Activated naive CD4-positive, alpha-beta T cell treated with anti-CD3 and anti-CD28 coated beads, Interleukin-2, amount 10 ng/mL, durations not matched to agents 7 days and 5 days (primary cell): ENCODE measurements around the gene RPTOR.
"Not testable (repeated sequence)": the region's sequence is repeated elsewhere in the genome, so short reads cannot be mapped to it uniquely, and the experiment has no call there.

Experiments
- CTCF ChIA-PET: fragments of 350-600 bp; sonication (Branson Sonifier 250); formaldehyde crosslinking; loops from one replicate; lab custom pipeline; 2021; ENCODE audit warnings: antibody characterized with exemption; lab: Charles Lee
- DNase-seq: peaks from one replicate; pipeline ENCODE4 v3.0.0-alpha.2; 2020
- H3K27ac Mint-ChIP-seq: one replicate; pipeline ENCODE4 v1.8.0; 2021; ENCODE audit warnings: mild to moderate bottlenecking, moderate library complexity, mixed read lengths
- H3K27me3 Mint-ChIP-seq: one replicate; pipeline ENCODE4 v1.8.0; 2021; ENCODE audit warnings: mild to moderate bottlenecking, mixed read lengths
- H3K36me3 Mint-ChIP-seq: one replicate; pipeline ENCODE4 v1.8.0; 2021; ENCODE audit warnings: mixed read lengths
- H3K4me1 Mint-ChIP-seq: one replicate; pipeline ENCODE4 v1.8.0; 2021; ENCODE audit warnings: mixed read lengths
- H3K4me3 Mint-ChIP-seq: one replicate; pipeline ENCODE4 v1.8.0; 2021; ENCODE audit warnings: mild to moderate bottlenecking, moderate library complexity, mixed read lengths
- H3K9me3 Mint-ChIP-seq: one replicate; pipeline ENCODE4 v1.8.0; 2021; ENCODE audit warnings: mixed read lengths

The RPTOR gene

DNA sequence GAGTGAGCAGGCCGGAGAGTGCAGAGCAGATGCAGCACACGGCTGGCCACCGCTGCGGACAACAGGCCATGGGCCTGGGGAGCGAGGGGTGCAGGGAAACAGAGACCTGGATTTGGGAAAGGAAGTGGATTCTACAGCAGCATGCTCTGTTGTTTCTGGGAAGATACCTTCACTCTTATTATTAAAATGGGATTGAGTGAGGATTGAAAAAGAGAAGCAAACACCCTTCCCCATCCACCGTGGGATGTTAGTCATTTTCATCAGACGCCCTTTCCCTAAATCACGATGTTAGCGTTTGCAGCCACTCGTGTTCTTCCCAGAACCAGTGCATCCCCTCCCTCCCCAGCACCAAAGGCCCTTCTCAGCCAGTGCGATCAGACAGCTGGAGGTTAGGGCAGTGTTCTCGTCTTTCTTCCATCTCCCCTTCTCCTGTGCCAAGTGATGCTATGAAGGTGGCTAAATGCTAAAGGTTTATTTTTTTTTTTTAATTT lies 250.5 kb downstream of the RPTOR start:
- H3K4me1 Mint-ChIP-seq, result peaks cover 54% of the 10 kb centered on the region
- no peak overlapping the region for H3K4me3 Mint-ChIP-seq
- DNase-seq, result no peak
- no peaks in the 10 kb centered on the region for H3K27me3 Mint-ChIP-seq
- H3K27ac Mint-ChIP-seq, result no peak overlapping the region
- H3K9me3 Mint-ChIP-seq, result peaks cover 7% of the 10 kb centered on the region
- H3K36me3 Mint-ChIP-seq, result peaks cover 53% of the 10 kb centered on the region
- CTCF ChIA-PET, result interaction anchor here (0.7 kb wide), 1 partner anchor 154 kb away, joined by 3 read pairs; no protein-coding TSS in a partner anchor

DNA sequence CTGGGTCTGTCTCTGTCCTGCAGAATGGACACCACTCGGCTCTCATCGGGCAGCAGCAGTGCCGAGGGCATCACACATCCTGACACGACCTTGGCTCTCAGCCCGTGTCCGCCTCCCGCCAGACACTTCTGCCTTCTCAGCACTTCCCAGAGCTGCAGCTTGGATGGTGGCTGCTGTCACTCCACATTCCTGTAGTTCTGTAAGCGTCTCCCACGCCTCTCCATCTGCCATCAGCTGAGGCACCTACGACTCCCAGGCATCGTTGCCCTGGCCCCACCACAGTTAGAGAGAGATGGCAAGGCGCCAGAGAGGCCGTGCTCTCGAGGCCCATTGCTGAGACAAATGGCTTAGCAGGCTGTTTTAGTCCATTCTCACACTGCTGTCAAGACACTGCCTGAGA lies 251.1 kb downstream of the RPTOR start:
- H3K36me3 Mint-ChIP-seq, result peaks cover 49% of the 10 kb centered on the region
- H3K27me3 Mint-ChIP-seq, result no peaks in the 10 kb centered on the region
- DNase-seq, result no peak
- H3K4me1 Mint-ChIP-seq, result peaks cover 48% of the 10 kb centered on the region
- no peak overlapping the region for H3K27ac Mint-ChIP-seq
- H3K4me3 Mint-ChIP-seq, result no peak overlapping the region
- peaks cover 7% of the 10 kb centered on the region for H3K9me3 Mint-ChIP-seq
- CTCF ChIA-PET, result no interaction called here

DNA sequence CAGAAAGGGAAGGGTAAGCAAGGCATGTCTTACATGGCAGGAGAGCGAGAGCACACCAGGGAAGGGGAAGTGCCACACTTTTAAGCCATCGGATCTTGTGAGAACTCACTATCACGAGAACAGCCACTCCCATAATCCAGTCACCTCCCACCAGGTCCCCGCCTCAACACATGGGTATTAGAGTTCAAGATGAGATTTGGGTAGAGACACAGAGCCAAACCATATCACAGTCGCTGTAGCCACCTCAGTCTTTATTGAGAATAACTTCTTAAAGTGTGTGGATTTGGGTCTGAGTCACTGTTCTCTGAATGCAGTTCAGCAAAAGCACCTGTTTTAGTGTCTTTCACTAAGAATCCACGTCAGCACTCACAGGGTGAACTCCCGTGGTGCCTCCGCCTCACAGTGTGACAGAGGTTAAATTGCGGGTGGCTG lies 251.8 kb downstream of the RPTOR start:
- Mint-ChIP-seq H3K4me3 (no peak overlapping the region), H3K9me3 (peaks cover 7% of the 10 kb centered on the region), H3K36me3 (peaks cover 46% of the 10 kb centered on the region), H3K4me1 (peaks cover 41% of the 10 kb centered on the region), H3K27me3 (no peaks in the 10 kb centered on the region), H3K27ac (peak overlapping the region; percentile 59)
- peak; percentile 21 for DNase-seq
- CTCF ChIA-PET, result no interaction called here

DNA sequence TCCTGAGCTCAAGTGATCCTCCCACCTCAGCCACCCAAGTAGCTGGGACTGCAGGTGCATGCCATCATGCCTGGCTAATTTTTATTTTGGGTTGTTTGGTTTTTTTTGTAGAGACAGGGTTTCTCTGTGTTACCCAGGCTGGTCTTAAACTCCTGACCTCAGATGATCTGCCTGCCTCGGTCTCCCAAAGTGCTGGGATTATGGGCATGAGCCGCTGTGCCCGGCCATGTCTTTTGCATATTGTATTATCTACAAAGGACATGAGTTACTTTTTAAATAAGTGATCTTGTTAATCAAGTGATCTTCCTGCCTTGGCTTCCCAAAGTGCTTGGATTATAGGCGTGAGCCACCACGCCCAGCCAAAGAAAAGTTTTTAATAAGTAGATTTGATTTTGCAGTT lies 252.6 kb downstream of the RPTOR start:
- Mint-ChIP-seq H3K4me1 (peaks cover 33% of the 10 kb centered on the region), H3K36me3 (peaks cover 45% of the 10 kb centered on the region)
- H3K9me3 Mint-ChIP-seq, H3K4me3 Mint-ChIP-seq, H3K27me3 Mint-ChIP-seq, CTCF ChIA-PET, H3K27ac Mint-ChIP-seq, DNase-seq: not testable (repeated sequence)

DNA sequence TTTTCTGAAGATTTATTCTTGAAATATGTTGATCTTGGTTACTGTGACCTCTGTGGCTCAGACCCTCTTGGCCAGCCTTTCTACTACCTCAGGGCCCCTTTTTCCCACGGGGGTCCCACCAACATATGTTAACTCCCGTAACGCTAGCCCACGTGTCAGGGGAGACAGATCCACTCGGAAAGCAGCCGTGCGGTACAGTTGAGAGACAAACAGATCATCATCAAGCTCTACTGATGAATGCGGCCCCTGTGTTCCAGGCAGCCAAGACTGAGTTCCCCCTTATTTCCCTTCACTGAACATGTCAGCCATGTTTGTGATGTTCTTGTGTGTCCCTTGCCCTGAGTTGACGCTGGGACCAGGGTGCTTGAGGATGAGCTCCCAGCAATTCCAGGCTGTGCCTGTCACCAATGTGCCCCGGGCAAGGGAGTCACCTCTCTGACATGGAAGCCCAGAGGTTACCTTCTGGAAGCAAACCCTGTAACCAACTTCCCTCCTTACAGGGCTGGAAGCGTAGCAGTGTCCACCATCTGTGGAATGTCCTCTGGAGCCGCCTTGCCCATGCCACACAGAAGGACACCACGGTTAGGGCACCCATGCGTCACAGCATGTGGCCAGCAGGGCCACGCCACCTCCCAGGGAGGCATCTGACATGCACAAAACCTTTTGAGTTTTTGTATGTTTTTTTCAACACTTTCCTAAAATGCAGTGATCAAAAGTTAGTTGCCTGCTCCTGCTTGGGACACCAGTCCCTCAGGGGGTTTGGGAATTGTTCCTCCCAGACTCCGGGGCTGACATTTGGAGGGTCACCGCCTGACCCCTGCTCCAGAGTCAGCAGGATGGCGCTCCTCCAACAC lies 253.3 kb downstream of the RPTOR start:
- no peaks in the 10 kb centered on the region for H3K27me3 Mint-ChIP-seq
- H3K9me3 Mint-ChIP-seq, result peaks cover 7% of the 10 kb centered on the region
- DNase-seq, result peak; percentile 13
- peaks cover 30% of the 10 kb centered on the region for H3K4me1 Mint-ChIP-seq
- H3K27ac Mint-ChIP-seq, result no peak overlapping the region
- H3K4me3 Mint-ChIP-seq, result no peak overlapping the region
- CTCF ChIA-PET, result no interaction called here
- H3K36me3 Mint-ChIP-seq, result peaks cover 44% of the 10 kb centered on the region

DNA sequence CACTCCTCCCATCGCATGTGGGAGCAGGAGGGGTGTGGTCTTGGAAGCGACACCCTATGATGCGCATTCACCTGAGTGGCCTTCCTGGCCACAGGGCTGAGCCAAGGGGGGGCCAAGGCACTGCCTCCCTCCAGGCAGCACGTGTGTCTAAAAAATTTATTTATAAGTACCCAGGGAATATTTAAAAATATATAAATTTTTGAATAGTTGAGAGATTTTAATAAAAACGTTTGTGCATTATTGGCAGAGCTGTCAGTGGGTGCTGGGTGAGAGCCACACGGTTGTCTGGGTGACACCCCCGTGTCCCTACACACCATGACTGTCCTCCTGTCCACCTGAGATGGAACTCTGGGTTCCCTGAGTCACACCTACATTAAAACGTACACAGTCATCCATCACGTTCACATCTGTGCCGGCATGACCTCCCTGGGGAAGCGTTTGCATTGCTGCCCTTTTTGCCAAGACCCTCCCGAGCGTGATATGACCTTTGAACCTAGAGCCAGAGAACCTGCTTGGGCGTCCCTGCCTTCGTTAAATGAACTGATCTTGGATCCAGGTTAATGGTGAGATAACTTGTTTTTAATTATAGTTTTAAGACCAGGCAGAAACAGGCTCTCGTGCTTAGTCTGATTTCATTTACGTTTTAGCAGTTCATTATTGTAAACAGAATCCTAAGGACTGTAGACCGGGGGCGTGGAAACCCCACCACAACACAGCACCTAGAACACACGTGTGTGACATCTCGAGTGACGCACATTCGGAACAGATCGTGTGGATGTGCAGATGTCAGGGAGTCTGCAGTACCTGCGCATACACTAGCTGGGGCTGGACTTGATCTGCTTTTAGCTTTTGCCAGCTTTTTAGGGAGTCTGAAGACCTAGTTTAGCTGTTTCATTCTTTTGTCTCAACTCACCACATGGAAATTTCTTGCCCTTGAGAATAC lies 254.2 kb downstream of the RPTOR start:
- no peak for DNase-seq
- peaks cover 28% of the 10 kb centered on the region for H3K4me1 Mint-ChIP-seq
- peaks cover 42% of the 10 kb centered on the region for H3K36me3 Mint-ChIP-seq
- no peak overlapping the region for H3K4me3 Mint-ChIP-seq
- CTCF ChIA-PET, result interaction anchor here (1.0 kb wide), 1 partner anchor 10 kb away, joined by 3 read pairs; no protein-coding TSS in a partner anchor
- H3K27me3 Mint-ChIP-seq, result no peaks in the 10 kb centered on the region
- no peak overlapping the region for H3K27ac Mint-ChIP-seq
- peaks cover 7% of the 10 kb centered on the region for H3K9me3 Mint-ChIP-seq

DNA sequence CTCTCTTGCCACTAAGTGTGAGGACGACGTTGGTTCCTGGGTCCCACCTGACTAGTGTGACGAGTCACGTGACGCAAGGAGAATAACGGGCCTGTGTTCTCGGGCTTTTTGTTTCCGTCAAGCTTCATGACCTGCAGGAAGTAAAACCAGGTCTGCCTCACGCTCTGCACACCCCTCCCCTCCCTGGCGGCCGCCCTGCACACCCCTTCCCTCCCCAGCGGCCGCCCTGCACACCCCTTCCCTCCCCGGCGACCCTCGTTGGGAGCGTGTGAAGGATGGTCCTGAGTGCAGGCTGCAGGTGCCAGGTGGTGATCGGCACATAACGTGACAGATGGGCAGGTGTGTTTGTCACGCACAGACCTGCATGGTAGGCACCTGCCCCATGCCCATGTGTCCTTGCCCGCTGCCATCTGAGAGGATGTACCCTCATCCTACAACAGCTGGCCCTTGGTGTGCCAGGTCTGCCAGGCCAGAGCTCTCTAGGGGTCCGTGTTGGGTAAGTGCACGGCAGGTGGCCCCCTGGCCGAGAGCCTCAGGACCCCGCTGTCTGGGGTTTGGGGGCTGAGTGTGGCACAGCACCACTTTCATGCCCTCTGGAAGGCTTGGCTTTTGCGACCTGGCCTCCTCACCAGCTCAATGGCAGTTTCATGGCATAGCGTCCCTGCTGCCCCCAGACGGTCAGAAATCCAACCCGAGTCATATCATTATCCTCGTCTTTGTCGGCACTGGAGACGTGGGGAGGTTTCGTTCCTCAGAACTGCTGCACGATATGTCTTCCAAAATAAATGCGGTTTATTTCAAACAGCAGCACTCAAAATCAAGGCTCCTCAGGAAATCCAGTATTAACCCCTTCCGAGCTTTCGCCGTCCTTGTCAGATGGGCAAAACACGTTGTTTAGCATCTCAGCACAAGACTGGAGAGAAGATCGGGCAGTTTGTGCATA lies 255.2 kb downstream of the RPTOR start:
- Mint-ChIP-seq H3K27me3 (no peaks in the 10 kb centered on the region), H3K36me3 (peaks cover 39% of the 10 kb centered on the region)

DNA sequence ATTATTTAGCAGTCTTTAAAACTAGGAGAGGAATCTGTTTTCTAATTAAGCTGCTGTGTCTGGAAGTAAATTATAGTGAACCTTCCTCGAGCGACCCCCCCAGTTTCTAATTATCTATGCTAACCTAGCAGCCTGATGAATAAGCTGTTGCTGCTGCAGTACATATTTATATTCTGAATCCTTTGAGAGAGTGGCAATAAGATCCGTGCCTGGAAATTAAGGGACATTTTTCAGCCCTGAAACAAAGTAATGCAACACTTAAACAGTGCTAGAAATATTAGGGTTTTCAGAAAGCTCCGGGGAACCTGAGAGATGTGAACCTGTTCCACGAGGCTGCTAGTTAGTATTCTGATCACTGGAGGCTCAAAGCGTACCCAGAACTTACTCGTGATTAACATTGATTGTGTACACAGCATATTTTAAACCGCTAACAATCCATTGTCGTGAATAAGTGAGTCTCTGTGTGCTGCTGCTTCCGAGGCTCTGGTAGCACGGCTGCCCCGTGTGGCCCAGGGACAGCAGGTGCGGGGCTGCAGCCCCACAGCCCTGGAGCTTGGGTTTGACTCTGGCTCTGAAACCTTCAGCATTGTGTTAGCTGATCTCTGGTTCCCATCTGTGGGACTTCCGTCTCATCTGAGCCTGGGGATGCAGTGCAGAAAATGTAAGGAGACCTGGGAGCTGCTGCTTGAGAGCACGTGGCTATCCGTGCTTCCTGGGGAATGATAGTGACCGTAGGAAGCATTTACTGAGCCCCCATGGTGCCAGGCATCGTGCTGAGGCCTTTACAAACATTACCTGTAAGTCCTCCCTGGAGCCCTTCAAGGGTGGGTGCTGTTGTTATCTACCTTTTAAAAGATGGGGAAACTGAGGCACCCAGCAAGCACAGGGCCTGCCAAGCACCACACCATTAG lies 256.1 kb downstream of the RPTOR start:
- H3K4me3 Mint-ChIP-seq, result no peak overlapping the region
- no peak for DNase-seq
- peaks cover 38% of the 10 kb centered on the region for H3K36me3 Mint-ChIP-seq
- peaks cover 38% of the 10 kb centered on the region for H3K4me1 Mint-ChIP-seq
- peaks cover 9% of the 10 kb centered on the region for H3K9me3 Mint-ChIP-seq
- no peak overlapping the region for H3K27ac Mint-ChIP-seq
- no peaks in the 10 kb centered on the region for H3K27me3 Mint-ChIP-seq
- CTCF ChIA-PET, result no interaction called here

More for the DNA sequence above, 255.2 kb downstream of the RPTOR start:
- Mint-ChIP-seq H3K9me3 (peaks cover 7% of the 10 kb centered on the region), H3K4me1 (peaks cover 30% of the 10 kb centered on the region), H3K27ac (no peak overlapping the region), H3K4me3 (no peak overlapping the region)
- CTCF ChIA-PET, result interaction anchor here (1.0 kb wide), 1 partner anchor 9 kb away, joined by 3 read pairs; no protein-coding TSS in a partner anchor
- no peak for DNase-seq

DNA sequence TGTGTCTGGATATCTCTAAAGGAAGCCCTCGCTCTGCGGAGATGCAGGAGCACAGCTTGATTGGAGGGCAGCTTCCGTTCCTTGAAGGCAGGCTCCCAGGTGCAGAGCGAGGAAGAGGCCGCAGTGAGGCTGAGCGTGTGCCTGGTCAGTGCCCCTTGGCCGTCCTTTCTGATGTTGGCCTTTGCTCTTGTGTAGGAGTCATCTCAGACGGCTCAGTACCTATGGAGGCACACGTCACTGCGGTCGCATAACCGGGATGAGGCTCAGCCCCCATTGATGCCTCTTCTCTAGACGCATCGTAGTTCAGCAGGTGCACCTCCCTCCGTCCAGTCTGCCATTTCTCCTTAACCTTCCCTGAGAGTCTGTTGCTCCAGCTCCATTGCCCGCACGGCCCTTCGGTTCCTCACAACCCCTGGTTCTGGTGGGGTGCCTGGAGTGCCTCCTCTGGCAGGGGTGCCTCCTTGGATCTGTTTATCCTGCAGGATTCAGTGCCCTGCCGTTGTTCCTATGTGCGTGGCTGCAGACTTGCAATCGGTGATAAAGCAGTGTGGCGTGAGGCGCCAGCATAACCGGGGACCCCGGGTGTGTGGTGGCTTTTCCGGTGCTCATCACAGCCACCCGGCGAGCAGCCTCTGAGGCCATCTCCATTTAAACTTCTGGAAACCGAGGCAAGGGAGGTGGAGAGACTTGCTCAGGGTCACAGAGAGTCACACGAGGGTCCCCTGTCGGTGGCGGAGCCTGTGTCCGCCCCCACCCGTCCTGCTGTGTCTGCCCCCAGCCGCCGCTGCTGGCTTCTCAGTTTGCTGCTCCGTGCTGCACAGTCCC lies 258.2 kb downstream of the RPTOR start:
- no peak for DNase-seq

DNA sequence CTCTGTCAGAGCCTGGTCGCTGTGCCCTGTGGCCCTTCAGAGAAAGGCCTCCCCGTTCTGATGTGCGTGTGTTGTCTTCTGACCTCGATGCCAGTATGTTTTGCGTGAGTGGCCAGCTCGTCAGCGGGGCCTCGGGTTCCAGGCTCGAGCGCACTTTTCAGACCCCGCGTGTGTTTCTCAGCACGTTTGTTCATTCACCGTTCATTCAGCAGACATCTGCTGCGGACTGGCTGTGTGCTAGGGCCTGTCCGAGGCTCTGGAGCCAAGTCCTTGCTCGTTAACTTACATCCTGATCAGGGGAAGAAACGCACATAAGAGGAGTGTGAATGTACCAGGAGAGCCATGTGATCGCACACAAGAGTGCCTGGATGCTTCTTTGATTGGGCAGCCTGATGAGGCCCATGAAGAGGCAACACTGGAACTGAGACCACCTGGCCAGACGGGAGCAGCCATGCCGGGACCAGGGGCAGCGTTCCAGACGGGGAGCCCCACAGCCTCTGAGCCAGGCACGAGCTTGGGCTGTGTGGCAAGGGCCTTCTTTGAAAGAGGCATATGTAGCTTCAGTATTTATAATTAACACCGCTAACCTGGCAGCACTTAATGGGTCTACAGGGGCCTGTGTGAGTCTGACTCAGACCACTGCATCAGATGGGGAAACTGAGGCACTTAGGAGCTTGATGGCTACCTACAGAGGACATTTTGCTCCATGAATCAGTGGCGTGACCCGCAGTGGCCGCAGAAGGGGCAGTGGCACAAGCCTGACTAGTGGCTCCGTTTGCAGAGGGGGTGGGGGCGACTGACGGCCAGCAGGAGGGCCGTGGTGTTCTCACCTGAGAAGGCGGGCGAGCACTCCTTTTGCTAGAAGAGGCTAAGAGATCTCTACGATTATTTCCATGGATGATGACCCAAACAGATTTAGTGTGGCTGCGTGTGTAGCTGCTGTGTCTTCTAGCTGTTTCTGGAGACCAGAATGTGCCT lies 259.1 kb downstream of the RPTOR start:
- peak overlapping the region; percentile 50 for H3K4me3 Mint-ChIP-seq
- H3K4me1 Mint-ChIP-seq, result peaks cover 41% of the 10 kb centered on the region
- H3K27ac Mint-ChIP-seq, result peak overlapping the region; percentile 93
- peaks cover 52% of the 10 kb centered on the region for H3K36me3 Mint-ChIP-seq
- CTCF ChIA-PET, result interaction anchor here (1.0 kb wide), 1 partner anchor 9 kb away, joined by 3 read pairs; no protein-coding TSS in a partner anchor
- no peaks in the 10 kb centered on the region for H3K27me3 Mint-ChIP-seq
- no peak for DNase-seq
- peaks cover 26% of the 10 kb centered on the region for H3K9me3 Mint-ChIP-seq

More for the DNA sequence above, 258.2 kb downstream of the RPTOR start:
- H3K27ac Mint-ChIP-seq, result no peak overlapping the region
- peaks cover 45% of the 10 kb centered on the region for H3K36me3 Mint-ChIP-seq
- CTCF ChIA-PET, result no interaction called here
- H3K4me3 Mint-ChIP-seq, result no peak overlapping the region
- H3K9me3 Mint-ChIP-seq, result peaks cover 19% of the 10 kb centered on the region
- H3K4me1 Mint-ChIP-seq, result peaks cover 37% of the 10 kb centered on the region
- no peaks in the 10 kb centered on the region for H3K27me3 Mint-ChIP-seq

DNA sequence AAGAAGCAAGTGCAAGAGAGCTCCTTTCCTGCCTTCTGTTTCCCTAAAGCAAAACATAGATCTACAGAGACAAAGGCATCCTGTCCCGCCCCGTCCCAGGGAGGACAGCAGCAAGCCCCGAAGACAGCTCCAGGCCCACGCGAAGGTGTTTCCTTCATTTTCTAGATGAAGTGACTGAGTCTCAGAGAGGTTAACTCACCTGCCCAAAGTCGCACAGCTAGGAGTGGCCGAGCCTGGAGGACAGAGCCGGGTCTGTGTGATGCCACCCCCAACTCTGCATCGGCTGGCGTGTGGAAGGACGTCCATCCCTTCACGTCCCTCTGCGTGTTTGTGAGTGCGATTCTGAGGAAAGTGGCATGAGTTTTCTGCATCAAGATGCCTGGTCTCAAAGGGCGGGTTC lies 259.8 kb downstream of the RPTOR start:
- CTCF ChIA-PET, result interaction anchor here (1.0 kb wide), 1 partner anchor 8 kb away, joined by 3 read pairs; no protein-coding TSS in a partner anchor
- Mint-ChIP-seq H3K27me3 (no peaks in the 10 kb centered on the region), H3K36me3 (peaks cover 52% of the 10 kb centered on the region), H3K4me3 (peak overlapping the region; percentile 50), H3K27ac (peak overlapping the region; percentile 93), H3K4me1 (peaks cover 40% of the 10 kb centered on the region), H3K9me3 (peaks cover 27% of the 10 kb centered on the region)
- peak; percentile 68 for DNase-seq
